ENCODE results near the gene RIC8B. TPM values are rescaled to one million over a fixed set of nuclear protein-coding genes. Genes with fewer than 3 reads are reported as not detected.

RIC8B gene
- total and polyA plus RNA-seq, 4 donors: 5.8 to 21.4 (median 12.1) TPM

DNA sequence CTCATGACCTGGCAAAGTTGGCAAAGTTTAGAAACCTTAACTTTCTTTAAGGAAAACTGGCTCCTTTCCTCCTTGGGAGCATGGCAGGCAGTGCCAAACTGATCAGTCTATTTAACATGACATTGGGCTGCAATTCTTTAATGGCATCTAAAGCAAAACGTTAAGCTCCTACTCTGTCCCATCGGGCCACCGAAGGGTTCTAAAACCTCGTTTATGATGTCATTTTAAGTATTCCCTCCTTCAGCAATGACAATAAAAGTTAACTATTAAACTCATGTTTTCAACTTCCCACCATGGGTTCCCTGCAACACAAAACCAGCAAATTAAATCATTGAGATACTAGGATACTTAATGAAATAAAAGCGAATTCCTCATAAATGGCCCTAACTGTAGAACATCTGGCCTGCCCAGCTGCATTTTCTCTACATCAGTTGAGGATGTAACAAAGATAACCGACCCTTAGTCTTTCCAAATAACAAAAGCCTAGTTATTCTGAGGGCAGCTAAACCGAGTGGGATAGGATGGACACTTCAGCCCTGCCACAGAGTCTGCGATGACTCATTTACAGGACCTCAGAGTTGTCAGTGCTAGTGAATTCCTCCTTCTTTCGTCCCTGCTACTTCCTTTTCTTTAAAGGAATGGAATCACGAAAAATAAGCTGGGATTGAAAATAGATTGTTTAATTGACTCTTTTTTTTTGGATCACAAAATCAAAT, 34.5 kb upstream of the RIC8B start:
- intact Hi-C loops (cut with DNase I): no loop called here
- Histone ChIP-seq H3K4me1 (ENCODE audit: control insufficient read depth in 1 of 2, insufficient read depth in 2 of 2, low read length in 2 of 2) (no peaks in the 10 kb centered on the region), H3K36me3 (ENCODE audit: control insufficient read depth in 1 of 2, insufficient read depth in 2 of 2, low read length in 1 of 2) (no peaks in the 10 kb centered on the region), H3K27ac (ENCODE audit: low read depth in 1 of 2, low read length in 2 of 2) (no peak overlapping the region), H3K9me3 (ENCODE audit: control insufficient read depth, low read length) (no peaks in the 10 kb centered on the region), H3K27me3 (ENCODE audit: control insufficient read depth in 1 of 2, insufficient read depth in 2 of 2, low read length in 1 of 2) (no peaks in the 10 kb centered on the region), H3K4me3 (ENCODE audit: low read length in 2 of 2) (no peak overlapping the region)
- DNase-seq (no peak), ATAC-seq (ENCODE audit: low FRiP score) (no peak)
- 61 to 62% methylated on average over 10 of the region's 10 CpGs for WGBS, 2 donors

DNA sequence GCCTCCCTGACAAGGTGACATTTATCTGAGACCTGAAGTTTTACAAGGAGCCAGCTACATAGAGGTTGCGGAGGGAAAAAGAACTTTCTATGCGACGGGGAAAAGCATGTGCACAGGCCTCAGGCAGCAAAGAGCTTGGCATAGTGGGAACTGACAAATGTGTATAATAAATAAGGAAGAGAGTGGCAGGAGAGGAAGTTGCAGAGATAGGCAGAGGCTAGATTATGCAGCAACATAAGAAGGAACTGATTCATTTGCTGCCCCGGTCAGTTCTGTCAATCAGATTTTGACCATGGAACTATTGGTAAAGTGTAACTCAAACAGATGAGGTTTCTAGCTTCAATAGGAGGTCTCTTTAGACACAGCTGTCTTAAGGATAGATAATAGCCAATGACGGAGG, 33.7 kb upstream of the RIC8B start:
- Histone ChIP-seq H3K4me3 (ENCODE audit: low read length in 2 of 2) (no peak overlapping the region), H3K36me3 (ENCODE audit: control insufficient read depth in 1 of 2, insufficient read depth in 2 of 2, low read length in 1 of 2) (no peaks in the 10 kb centered on the region), H3K9me3 (ENCODE audit: control insufficient read depth, low read length) (no peaks in the 10 kb centered on the region), H3K27ac (ENCODE audit: low read depth in 1 of 2, low read length in 2 of 2) (no peak overlapping the region), H3K4me1 (ENCODE audit: control insufficient read depth in 1 of 2, insufficient read depth in 2 of 2, low read length in 2 of 2) (no peaks in the 10 kb centered on the region), H3K27me3 (ENCODE audit: control insufficient read depth in 1 of 2, insufficient read depth in 2 of 2, low read length in 1 of 2) (no peaks in the 10 kb centered on the region)
- ATAC-seq (ENCODE audit: low FRiP score): no peak
- 89 to 91% methylated on average over 5 of the region's 5 CpGs for WGBS, 2 donors
- DNase-seq: no peak
- intact Hi-C loops (cut with DNase I): no loop called here

DNA sequence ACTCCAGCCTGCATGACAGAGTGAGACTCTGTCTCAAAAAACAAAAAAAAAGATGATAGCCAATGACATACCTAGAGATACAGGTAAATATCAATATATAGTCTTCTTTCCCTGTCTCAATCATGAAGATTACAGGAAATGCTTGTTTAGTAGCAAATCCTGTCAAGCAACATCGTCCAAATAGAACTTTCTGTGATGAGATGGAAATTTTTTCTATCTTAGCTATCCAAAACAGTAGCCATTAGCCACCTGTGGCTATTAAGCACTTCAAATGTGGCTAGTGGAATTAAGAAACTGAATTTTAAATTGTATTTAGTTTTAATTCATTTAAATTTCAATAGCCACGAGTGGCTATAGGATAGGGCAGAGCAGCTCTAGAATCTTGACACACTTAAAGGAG, 33.2 kb upstream of the RIC8B start:
- no peak overlapping the region for H3K27ac ChIP-seq (ENCODE audit: low read depth in 1 of 2, low read length in 2 of 2)
- no peaks in the 10 kb centered on the region for H3K36me3 ChIP-seq (ENCODE audit: control insufficient read depth in 1 of 2, insufficient read depth in 2 of 2, low read length in 1 of 2)
- no peaks in the 10 kb centered on the region for H3K9me3 ChIP-seq (ENCODE audit: control insufficient read depth, low read length)
- no peaks in the 10 kb centered on the region for H3K27me3 ChIP-seq (ENCODE audit: control insufficient read depth in 1 of 2, insufficient read depth in 2 of 2, low read length in 1 of 2)
- no peaks in the 10 kb centered on the region for H3K4me1 ChIP-seq (ENCODE audit: control insufficient read depth in 1 of 2, insufficient read depth in 2 of 2, low read length in 2 of 2)
- H3K4me3 ChIP-seq (ENCODE audit: low read length in 2 of 2): no peak overlapping the region
- intact Hi-C loops (cut with DNase I): no loop called here
- DNase-seq: no peak
- WGBS, 2 donors: 93 to 100% methylated on average over 2 of the region's 2 CpGs
- ATAC-seq (ENCODE audit: low FRiP score): no peak

DNA sequence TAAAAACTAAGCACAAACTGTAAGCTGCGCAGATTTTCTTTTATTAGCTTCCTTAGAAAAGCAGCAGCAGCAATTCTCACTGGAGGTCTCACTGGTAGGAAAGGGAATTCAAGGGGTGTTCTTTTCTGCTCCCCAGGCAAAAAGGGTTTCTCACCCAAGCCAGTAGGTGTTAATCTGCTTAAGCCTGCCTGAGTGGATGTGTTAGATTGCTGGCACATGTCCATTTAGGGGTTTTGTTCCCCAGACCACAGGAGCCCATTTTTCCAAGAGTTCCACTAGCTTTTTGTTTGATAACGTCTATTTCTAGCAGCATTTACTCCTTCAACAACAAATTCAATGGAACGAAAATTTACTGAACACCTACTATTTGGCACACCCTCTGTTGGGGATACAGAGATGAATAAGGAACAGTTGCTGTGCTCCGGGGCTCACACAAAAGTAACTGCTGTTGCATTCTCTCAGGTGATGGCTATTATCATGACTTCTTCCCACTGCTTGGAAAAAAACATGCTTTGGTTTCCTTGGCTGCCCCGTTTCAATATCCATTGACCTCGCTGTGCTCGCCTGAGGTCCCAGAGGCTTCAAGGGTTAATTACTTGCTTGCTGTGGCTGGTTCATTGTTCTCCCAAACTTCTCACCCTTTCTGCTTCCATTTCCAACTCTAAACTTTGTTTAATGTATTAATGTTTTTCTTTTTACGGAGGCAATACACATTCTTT, 31.1 kb upstream of the RIC8B start:
- intact Hi-C loops (cut with DNase I): no loop called here
- WGBS, 2 donors: 56 to 61% methylated on average over 8 of the region's 8 CpGs
- no peak overlapping the region for H3K4me3 ChIP-seq (ENCODE audit: low read length in 2 of 2)
- no peaks in the 10 kb centered on the region for H3K4me1 ChIP-seq (ENCODE audit: control insufficient read depth in 1 of 2, insufficient read depth in 2 of 2, low read length in 2 of 2)
- no peaks in the 10 kb centered on the region for H3K9me3 ChIP-seq (ENCODE audit: control insufficient read depth, low read length)
- no peak for DNase-seq
- H3K36me3 ChIP-seq (ENCODE audit: control insufficient read depth in 1 of 2, insufficient read depth in 2 of 2, low read length in 1 of 2): no peaks in the 10 kb centered on the region
- no peak overlapping the region for H3K27ac ChIP-seq (ENCODE audit: low read depth in 1 of 2, low read length in 2 of 2)
- H3K27me3 ChIP-seq (ENCODE audit: control insufficient read depth in 1 of 2, insufficient read depth in 2 of 2, low read length in 1 of 2): no peaks in the 10 kb centered on the region
- no peak for ATAC-seq (ENCODE audit: low FRiP score)

DNA sequence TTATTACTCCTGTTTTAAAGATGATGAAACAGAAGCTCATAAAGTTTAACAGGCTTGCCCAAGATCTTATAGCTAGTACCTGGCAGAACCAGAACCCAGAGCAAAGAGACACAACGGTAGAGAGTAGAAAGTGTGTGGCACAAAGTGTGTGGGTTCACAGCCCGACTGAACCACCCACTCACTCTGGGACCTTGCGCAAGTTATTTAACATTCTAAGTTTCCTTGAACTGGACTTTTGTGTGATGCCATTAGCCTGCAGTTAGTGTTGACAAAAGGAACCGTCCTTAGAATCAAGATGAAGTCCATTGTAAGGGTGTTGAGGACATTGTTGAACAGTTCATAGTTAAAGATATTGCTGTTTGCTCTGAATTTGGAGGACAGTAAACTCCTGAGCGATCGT, 29.9 kb upstream of the RIC8B start:
- WGBS, 2 donors: 84 to 87% methylated on average over 6 of the region's 6 CpGs
- intact Hi-C loops (cut with DNase I): no loop called here
- H3K4me3 ChIP-seq (ENCODE audit: low read length in 2 of 2): no peak overlapping the region
- ATAC-seq (ENCODE audit: low FRiP score) (no peak), DNase-seq (no peak)
- H3K36me3 ChIP-seq (ENCODE audit: control insufficient read depth in 1 of 2, insufficient read depth in 2 of 2, low read length in 1 of 2): no peaks in the 10 kb centered on the region
- no peaks in the 10 kb centered on the region for H3K9me3 ChIP-seq (ENCODE audit: control insufficient read depth, low read length)
- H3K4me1 ChIP-seq (ENCODE audit: control insufficient read depth in 1 of 2, insufficient read depth in 2 of 2, low read length in 2 of 2): no peaks in the 10 kb centered on the region
- no peak overlapping the region for H3K27ac ChIP-seq (ENCODE audit: low read depth in 1 of 2, low read length in 2 of 2)
- H3K27me3 ChIP-seq (ENCODE audit: control insufficient read depth in 1 of 2, insufficient read depth in 2 of 2, low read length in 1 of 2): no peaks in the 10 kb centered on the region

DNA sequence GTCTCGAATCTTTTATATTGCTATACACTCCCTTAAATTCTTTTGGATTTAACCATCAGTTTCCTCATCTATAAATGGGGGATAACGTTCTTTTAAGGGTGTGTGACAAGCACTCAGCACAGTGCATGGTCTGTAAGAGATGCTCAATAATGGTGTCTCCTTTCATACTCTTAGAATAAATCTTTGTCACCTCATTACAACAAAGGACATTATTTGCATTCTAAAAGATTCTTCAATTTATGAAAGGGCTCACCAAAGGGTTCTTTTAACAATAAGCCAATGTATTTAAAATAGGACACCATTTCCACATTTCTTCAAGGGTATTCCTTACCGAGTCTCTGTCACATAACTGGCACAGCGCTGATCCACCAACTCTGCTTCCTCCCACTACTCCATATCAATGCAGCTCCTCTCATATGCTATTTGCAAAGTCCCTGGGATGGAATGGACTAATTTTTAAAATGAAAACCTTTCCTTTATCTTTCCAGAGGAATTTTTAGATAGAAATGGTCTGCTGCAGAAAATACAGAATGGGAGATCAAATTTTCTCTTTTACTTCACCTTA, 29.2 kb upstream of the RIC8B start:
- no peaks in the 10 kb centered on the region for H3K4me1 ChIP-seq (ENCODE audit: control insufficient read depth in 1 of 2, insufficient read depth in 2 of 2, low read length in 2 of 2)
- H3K4me3 ChIP-seq (ENCODE audit: low read length in 2 of 2): no peak overlapping the region
- ATAC-seq (ENCODE audit: low FRiP score): no peak
- no peaks in the 10 kb centered on the region for H3K27me3 ChIP-seq (ENCODE audit: control insufficient read depth in 1 of 2, insufficient read depth in 2 of 2, low read length in 1 of 2)
- intact Hi-C loops (cut with DNase I): no loop called here
- no peak for DNase-seq
- H3K27ac ChIP-seq (ENCODE audit: low read depth in 1 of 2, low read length in 2 of 2): no peak overlapping the region
- no peaks in the 10 kb centered on the region for H3K9me3 ChIP-seq (ENCODE audit: control insufficient read depth, low read length)
- 84 to 85% methylated on average over 4 of the region's 4 CpGs for WGBS, 2 donors
- H3K36me3 ChIP-seq (ENCODE audit: control insufficient read depth in 1 of 2, insufficient read depth in 2 of 2, low read length in 1 of 2): no peaks in the 10 kb centered on the region

DNA sequence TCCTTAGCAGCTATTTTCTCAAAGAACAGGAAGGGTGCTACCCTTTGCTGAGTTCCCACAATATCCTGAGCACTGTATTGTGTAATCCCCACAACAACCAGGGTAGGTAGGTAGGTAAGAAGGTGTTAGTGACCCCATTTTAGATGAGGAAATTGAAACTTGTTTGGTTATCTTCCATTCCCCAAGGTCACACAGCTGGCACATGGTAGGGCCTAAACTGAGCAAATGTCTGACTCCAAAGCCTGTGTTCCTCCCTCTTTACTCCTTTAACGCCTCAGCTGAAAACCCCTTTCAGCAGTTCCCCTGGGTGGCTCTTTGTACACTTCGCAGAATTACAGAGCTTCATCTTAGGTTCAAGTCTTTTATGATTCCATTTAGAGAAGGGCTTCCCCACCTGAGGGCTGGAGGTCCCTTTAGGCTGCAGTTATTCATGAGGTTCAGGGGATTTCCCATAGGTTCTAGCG, 26.5 kb upstream of the RIC8B start:
- H3K4me3 ChIP-seq (ENCODE audit: low read length in 2 of 2): no peak overlapping the region
- 96 to 100% methylated on average over 3 of the region's 3 CpGs for WGBS, 2 donors
- H3K27ac ChIP-seq (ENCODE audit: low read depth in 1 of 2, low read length in 2 of 2): no peak overlapping the region
- ATAC-seq (ENCODE audit: low FRiP score): no peak
- intact Hi-C loops (cut with DNase I): no loop called here
- H3K27me3 ChIP-seq (ENCODE audit: control insufficient read depth in 1 of 2, insufficient read depth in 2 of 2, low read length in 1 of 2): no peaks in the 10 kb centered on the region
- H3K36me3 ChIP-seq (ENCODE audit: control insufficient read depth in 1 of 2, insufficient read depth in 2 of 2, low read length in 1 of 2): no peaks in the 10 kb centered on the region
- H3K4me1 ChIP-seq (ENCODE audit: control insufficient read depth in 1 of 2, insufficient read depth in 2 of 2, low read length in 2 of 2): no peaks in the 10 kb centered on the region
- no peak for DNase-seq
- H3K9me3 ChIP-seq (ENCODE audit: control insufficient read depth, low read length): no peaks in the 10 kb centered on the region

DNA sequence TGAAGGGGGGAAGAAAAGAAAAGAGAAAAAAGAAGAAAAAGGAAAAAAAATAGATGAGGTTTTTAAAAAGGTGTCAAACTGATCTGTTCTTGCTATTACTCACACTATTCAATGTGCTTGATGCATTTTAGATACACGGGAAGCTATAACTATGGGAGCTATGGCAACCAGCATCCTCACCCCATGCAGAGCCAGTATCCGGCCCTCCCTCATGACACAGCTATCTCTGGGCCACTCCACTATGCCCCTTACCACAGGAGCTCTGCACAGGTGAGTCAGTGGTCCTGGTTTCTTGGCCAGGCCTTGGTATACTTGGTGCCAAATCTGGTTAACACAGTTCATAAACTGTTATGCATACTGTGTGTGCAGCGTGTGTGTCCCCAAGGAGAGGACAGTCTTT, 24.0 kb upstream of the RIC8B start:
- no peaks in the 10 kb centered on the region for H3K4me1 ChIP-seq (ENCODE audit: control insufficient read depth in 1 of 2, insufficient read depth in 2 of 2, low read length in 2 of 2)
- no peak for ATAC-seq (ENCODE audit: low FRiP score)
- no peak overlapping the region for H3K4me3 ChIP-seq (ENCODE audit: low read length in 2 of 2)
- no peaks in the 10 kb centered on the region for H3K9me3 ChIP-seq (ENCODE audit: control insufficient read depth, low read length)
- DNase-seq: no peak
- intact Hi-C loops (cut with DNase I): no loop called here
- H3K27me3 ChIP-seq (ENCODE audit: control insufficient read depth in 1 of 2, insufficient read depth in 2 of 2, low read length in 1 of 2): no peaks in the 10 kb centered on the region
- 91 to 94% methylated on average over 3 of the region's 3 CpGs for WGBS, 2 donors
- no peaks in the 10 kb centered on the region for H3K36me3 ChIP-seq (ENCODE audit: control insufficient read depth in 1 of 2, insufficient read depth in 2 of 2, low read length in 1 of 2)
- no peak overlapping the region for H3K27ac ChIP-seq (ENCODE audit: low read depth in 1 of 2, low read length in 2 of 2)

DNA sequence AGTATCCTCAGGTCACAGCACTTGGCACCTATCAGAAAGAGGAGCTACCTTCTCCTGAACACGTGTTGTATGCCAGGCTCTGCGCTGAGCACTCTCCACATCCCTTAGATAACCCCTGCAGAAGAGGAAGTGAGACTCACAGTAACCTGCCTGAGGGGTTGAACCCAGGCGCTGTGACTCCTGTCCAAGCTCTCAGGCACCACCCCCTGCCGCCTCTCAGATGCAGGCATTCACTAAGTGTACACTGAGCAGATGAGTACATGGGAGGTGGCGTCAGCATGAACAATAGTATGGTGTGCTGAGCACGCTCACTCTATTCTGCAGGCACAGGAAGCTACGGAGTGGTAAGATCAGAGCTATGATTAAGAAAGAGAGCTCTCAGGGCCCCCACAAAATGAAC, 21.0 kb upstream of the RIC8B start:
- no peak overlapping the region for H3K27ac ChIP-seq (ENCODE audit: low read depth in 1 of 2, low read length in 2 of 2)
- no peaks in the 10 kb centered on the region for H3K4me1 ChIP-seq (ENCODE audit: control insufficient read depth in 1 of 2, insufficient read depth in 2 of 2, low read length in 2 of 2)
- H3K36me3 ChIP-seq (ENCODE audit: control insufficient read depth in 1 of 2, insufficient read depth in 2 of 2, low read length in 1 of 2): no peaks in the 10 kb centered on the region
- intact Hi-C loops (cut with DNase I): no loop called here
- H3K4me3 ChIP-seq (ENCODE audit: low read length in 2 of 2): no peak overlapping the region
- ATAC-seq (ENCODE audit: low FRiP score) (no peak), DNase-seq (no peak)
- no peaks in the 10 kb centered on the region for H3K27me3 ChIP-seq (ENCODE audit: control insufficient read depth in 1 of 2, insufficient read depth in 2 of 2, low read length in 1 of 2)
- H3K9me3 ChIP-seq (ENCODE audit: control insufficient read depth, low read length): no peaks in the 10 kb centered on the region
- WGBS, 2 donors: 93 to 98% methylated on average over 7 of the region's 7 CpGs
